HepG2 (cell line): ENCODE measurements around the gene AGRP. TPM values are rescaled to one million over a fixed set of nuclear protein-coding genes. Genes with fewer than 3 reads are reported as not detected.

Experiments used
- FOXP1 ChIP-seq, 2 experiments: fragments of 450-650 bp in 1 of 2; IDR thresholded peaks; 2 replicates each; pipeline ENCODE4 v1.6.1; 2017 to 2018; ENCODE audit warnings: antibody characterized with exemption in 1 of 2
- GZF1 ChIP-seq: sonication (generic); formaldehyde crosslinking; IDR thresholded peaks from 2 replicates; pipeline ENCODE4 v1.5.1; 2020; ENCODE audit warnings: mild to moderate bottlenecking, missing genetic modification reagents
- POGZ ChIP-seq: sonication (generic); formaldehyde crosslinking; IDR thresholded peaks from 2 replicates; pipeline ENCODE4 v1.4.0; 2020; ENCODE audit warnings: mild to moderate bottlenecking, missing genetic modification reagents
- SP140L ChIP-seq: sonication (generic); formaldehyde crosslinking; IDR thresholded peaks from 2 replicates; pipeline ENCODE4 v1.4.0; 2020; ENCODE audit warnings: missing genetic modification reagents, borderline replicate concordance
- ZBTB7A ChIP-seq: sonication (generic); formaldehyde crosslinking; IDR thresholded peaks from 2 replicates; pipeline ENCODE4 v1.8.0; 2022; ENCODE audit warnings: mild to moderate bottlenecking, missing genetic modification reagents
- ZNF326 ChIP-seq: sonication (generic); formaldehyde crosslinking; IDR thresholded peaks from 2 replicates; pipeline ENCODE4 v1.4.0; 2020; ENCODE audit warnings: missing genetic modification reagents, borderline replicate concordance
- ZNF816 ChIP-seq: sonication (generic); formaldehyde crosslinking; IDR thresholded peaks from 2 replicates; pipeline ENCODE4 v1.8.0; 2022; ENCODE audit warnings: missing genetic modification reagents, mild to moderate bottlenecking, borderline replicate concordance
- polyA plus RNA-seq, 8 experiments: library from polyadenylated mRNA; depleted of rRNA in 3 of 8; stranded (reverse) in 7 of 8; unstranded in 1 of 8; fragments of >200 nt; fragmentation: Illumina TruSeq in 4 of 8; extraction: Trizol in 4 of 8; gene quantifications; 2 replicates each; pipeline versions ENCODE4 v1.2.1 to v1.2.3, GENCODE V29; 2011 to 2016; ENCODE audit warnings: low read depth in 4 of 8, missing spikeins in 1 of 8, mixed read lengths in 1 of 8; ENCODE audit not compliant: insufficient read depth in 1 of 8
- total RNA-seq, 5 experiments: library from RNA; depleted of rRNA; stranded (reverse); fragments of >200 nt; fragmentation: Illumina TruSeq; extraction: Trizol; gene quantifications; 2 replicates each; pipeline ENCODE4 v1.2.3, GENCODE V29; 2016; ENCODE audit warnings: low read depth in 1 of 5
- TF ChIP-seq, protein P1 (sequence below): sonication (generic); formaldehyde crosslinking; IDR thresholded peaks from 2 replicates; pipeline ENCODE4 v1.4.0; 2020; ENCODE audit warnings: missing genetic modification reagents, borderline replicate concordance
- TF ChIP-seq, protein P2 (sequence below): sonication (generic); formaldehyde crosslinking; IDR thresholded peaks from 2 replicates; pipeline ENCODE4 v1.4.0; 2020; ENCODE audit warnings: missing genetic modification reagents, borderline replicate concordance
- TF ChIP-seq, protein P3 (sequence below): sonication (generic); formaldehyde crosslinking; IDR thresholded peaks from 2 replicates; pipeline ENCODE4 v1.8.0; 2022; ENCODE audit warnings: mild to moderate bottlenecking, missing genetic modification reagents, borderline replicate concordance
- TF ChIP-seq, protein P4 (sequence below): sonication (generic); formaldehyde crosslinking; IDR thresholded peaks from 2 replicates; pipeline ENCODE4 v1.4.0; 2020; ENCODE audit warnings: mild to moderate bottlenecking, missing genetic modification reagents
- TF ChIP-seq, protein P5 (sequence below): sonication (generic); formaldehyde crosslinking; IDR thresholded peaks from 2 replicates; pipeline ENCODE4 v1.5.0; 2020; ENCODE audit warnings: mild to moderate bottlenecking, missing genetic modification reagents

AGRP gene
- total and polyA plus RNA-seq, 2 of the 13 experiments (the other 11 are each of a cell fraction or from before 2014, with no cell fraction given): not detected

DNA sequence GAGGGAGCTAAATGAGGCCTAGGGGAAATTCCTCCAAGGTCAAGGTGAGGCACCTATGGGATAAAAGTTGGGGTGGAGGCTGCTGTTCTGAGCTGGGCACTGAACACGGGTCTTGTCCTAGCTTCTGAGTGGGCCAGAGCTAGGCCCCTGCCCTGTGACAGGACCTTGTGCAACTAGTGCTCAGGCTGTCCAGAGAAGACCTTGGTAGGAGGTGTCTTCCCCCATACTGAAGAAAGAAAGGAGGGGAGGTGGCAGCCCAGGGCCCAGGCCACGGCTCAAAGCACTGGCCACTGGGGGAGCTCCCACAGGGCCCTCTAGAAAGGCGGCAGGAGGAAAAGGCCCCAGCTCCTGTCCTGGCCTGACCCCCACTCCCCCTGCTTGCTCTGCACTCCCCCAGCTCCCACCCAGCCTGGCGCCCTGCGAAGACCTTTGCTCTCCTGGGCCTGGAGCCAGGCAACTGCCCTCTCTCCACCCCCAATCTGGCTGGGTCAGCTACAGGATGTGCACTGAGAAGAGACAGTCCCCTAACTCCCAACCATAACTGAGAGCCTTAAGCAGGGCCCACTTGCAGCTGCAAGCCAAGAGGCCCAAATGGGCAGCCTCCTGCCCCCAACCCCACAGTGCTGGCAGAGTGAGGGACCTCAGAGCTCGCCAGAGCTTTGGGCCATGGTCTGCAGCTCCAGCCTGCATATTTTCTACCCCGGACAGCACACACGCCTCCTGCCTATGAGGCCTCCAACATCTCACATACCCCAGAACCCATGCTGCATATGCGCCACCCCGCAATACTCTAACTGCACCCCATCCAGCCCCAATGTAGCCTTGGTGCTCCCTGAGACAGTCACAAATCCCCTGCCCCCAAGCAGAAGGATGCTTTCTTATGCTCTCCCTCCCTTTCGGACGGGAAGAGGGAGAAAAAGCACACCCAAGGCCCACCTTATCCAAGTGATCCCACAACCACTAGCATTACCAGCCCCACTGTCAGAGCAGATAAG, 37.1 kb downstream of the AGRP start (continued):
- TF ChIP-seq, protein P1, sequence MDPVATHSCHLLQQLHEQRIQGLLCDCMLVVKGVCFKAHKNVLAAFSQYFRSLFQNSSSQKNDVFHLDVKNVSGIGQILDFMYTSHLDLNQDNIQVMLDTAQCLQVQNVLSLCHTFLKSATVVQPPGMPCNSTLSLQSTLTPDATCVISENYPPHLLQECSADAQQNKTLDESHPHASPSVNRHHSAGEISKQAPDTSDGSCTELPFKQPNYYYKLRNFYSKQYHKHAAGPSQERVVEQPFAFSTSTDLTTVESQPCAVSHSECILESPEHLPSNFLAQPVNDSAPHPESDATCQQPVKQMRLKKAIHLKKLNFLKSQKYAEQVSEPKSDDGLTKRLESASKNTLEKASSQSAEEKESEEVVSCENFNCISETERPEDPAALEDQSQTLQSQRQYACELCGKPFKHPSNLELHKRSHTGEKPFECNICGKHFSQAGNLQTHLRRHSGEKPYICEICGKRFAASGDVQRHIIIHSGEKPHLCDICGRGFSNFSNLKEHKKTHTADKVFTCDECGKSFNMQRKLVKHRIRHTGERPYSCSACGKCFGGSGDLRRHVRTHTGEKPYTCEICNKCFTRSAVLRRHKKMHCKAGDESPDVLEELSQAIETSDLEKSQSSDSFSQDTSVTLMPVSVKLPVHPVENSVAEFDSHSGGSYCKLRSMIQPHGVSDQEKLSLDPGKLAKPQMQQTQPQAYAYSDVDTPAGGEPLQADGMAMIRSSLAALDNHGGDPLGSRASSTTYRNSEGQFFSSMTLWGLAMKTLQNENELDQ (CRISPR knock-in tag): no peak
- TF ChIP-seq ZNF816 (CRISPR knock-in tag) (no peak), ZNF326 (CRISPR knock-in tag) (0 out of 2 replicates have a peak, but pooled peaks have one; percentile 47), ZBTB7A (CRISPR knock-in tag) (peak; percentile 94), POGZ (CRISPR knock-in tag) (peak; percentile 73), GZF1 (CRISPR knock-in tag) (peak; percentile 88; the same call in 1 of the 2 replicates), SP140L (CRISPR knock-in tag) (no peak), FOXP1 (IDR thresholded peaks at IDR 0.05) (no peak), FOXP1 (CRISPR knock-in tag; IDR thresholded peaks at IDR 0.05) (no peak)
- TF ChIP-seq, protein P2, sequence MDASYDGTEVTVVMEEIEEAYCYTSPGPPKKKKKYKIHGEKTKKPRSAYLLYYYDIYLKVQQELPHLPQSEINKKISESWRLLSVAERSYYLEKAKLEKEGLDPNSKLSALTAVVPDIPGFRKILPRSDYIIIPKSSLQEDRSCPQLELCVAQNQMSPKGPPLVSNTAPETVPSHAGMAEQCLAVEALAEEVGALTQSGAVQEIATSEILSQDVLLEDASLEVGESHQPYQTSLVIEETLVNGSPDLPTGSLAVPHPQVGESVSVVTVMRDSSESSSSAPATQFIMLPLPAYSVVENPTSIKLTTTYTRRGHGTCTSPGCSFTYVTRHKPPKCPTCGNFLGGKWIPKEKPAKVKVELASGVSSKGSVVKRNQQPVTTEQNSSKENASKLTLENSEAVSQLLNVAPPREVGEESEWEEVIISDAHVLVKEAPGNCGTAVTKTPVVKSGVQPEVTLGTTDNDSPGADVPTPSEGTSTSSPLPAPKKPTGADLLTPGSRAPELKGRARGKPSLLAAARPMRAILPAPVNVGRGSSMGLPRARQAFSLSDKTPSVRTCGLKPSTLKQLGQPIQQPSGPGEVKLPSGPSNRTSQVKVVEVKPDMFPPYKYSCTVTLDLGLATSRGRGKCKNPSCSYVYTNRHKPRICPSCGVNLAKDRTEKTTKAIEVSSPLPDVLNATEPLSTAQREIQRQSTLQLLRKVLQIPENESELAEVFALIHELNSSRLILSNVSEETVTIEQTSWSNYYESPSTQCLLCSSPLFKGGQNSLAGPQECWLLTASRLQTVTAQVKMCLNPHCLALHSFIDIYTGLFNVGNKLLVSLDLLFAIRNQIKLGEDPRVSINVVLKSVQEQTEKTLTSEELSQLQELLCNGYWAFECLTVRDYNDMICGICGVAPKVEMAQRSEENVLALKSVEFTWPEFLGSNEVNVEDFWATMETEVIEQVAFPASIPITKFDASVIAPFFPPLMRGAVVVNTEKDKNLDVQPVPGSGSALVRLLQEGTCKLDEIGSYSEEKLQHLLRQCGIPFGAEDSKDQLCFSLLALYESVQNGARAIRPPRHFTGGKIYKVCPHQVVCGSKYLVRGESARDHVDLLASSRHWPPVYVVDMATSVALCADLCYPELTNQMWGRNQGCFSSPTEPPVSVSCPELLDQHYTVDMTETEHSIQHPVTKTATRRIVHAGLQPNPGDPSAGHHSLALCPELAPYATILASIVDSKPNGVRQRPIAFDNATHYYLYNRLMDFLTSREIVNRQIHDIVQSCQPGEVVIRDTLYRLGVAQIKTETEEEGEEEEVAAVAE (CRISPR knock-in tag): no peak
- TF ChIP-seq, protein P3, sequence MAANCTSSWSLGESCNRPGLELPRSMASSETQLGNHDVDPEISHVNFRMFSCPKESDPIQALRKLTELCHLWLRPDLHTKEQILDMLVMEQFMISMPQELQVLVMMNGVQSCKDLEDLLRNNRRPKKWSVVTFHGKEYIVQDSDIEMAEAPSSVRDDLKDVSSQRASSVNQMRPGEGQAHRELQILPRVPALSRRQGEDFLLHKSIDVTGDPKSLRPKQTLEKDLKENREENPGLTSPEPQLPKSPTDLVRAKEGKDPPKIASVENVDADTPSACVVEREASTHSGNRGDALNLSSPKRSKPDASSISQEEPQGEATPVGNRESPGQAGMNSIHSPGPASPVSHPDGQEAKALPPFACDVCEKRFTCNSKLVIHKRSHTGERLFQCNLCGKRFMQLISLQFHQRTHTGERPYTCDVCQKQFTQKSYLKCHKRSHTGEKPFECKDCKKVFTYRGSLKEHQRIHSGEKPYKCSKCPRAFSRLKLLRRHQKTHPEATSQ: 0 out of 2 replicates have a peak, but pooled peaks have one; percentile 25
- TF ChIP-seq, protein P4, sequence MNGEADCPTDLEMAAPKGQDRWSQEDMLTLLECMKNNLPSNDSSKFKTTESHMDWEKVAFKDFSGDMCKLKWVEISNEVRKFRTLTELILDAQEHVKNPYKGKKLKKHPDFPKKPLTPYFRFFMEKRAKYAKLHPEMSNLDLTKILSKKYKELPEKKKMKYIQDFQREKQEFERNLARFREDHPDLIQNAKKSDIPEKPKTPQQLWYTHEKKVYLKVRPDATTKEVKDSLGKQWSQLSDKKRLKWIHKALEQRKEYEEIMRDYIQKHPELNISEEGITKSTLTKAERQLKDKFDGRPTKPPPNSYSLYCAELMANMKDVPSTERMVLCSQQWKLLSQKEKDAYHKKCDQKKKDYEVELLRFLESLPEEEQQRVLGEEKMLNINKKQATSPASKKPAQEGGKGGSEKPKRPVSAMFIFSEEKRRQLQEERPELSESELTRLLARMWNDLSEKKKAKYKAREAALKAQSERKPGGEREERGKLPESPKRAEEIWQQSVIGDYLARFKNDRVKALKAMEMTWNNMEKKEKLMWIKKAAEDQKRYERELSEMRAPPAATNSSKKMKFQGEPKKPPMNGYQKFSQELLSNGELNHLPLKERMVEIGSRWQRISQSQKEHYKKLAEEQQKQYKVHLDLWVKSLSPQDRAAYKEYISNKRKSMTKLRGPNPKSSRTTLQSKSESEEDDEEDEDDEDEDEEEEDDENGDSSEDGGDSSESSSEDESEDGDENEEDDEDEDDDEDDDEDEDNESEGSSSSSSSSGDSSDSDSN: peak; percentile 62
- TF ChIP-seq, protein P5, sequence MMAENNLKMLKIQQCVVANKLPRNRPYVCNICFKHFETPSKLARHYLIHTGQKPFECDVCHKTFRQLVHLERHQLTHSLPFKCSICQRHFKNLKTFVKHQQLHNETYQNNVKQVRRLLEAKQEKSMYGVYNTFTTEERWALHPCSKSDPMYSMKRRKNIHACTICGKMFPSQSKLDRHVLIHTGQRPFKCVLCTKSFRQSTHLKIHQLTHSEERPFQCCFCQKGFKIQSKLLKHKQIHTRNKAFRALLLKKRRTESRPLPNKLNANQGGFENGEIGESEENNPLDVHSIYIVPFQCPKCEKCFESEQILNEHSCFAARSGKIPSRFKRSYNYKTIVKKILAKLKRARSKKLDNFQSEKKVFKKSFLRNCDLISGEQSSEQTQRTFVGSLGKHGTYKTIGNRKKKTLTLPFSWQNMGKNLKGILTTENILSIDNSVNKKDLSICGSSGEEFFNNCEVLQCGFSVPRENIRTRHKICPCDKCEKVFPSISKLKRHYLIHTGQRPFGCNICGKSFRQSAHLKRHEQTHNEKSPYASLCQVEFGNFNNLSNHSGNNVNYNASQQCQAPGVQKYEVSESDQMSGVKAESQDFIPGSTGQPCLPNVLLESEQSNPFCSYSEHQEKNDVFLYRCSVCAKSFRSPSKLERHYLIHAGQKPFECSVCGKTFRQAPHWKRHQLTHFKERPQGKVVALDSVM (CRISPR knock-in tag): no peak
